HUES6 (cell line): ENCODE data around the gene SLC29A3.

Source experiments
- H3K27ac ChIP-seq: 2 replicates; pipeline ENCODE4 v1.7.0; 2013; ENCODE audit warnings: low read depth, mild to moderate bottlenecking, low read length, inconsistent platforms
- H3K27me3 ChIP-seq: 2 replicates; pipeline ENCODE4 v1.6.1; 2013; ENCODE audit warnings: low read length; ENCODE audit not compliant: control insufficient read depth, insufficient read depth
- H3K36me3 ChIP-seq: 2 replicates; pipeline ENCODE4 v1.6.1; 2013; ENCODE audit warnings: low read length; ENCODE audit not compliant: control insufficient read depth, insufficient read depth
- H3K4me1 ChIP-seq: 2 replicates; pipeline ENCODE4 v1.6.1; 2013; ENCODE audit warnings: low read length; ENCODE audit not compliant: control insufficient read depth, insufficient read depth
- H3K4me3 ChIP-seq: 2 replicates; pipeline ENCODE4 v1.5.1; 2013; ENCODE audit warnings: low read depth, low read length
- H3K9ac ChIP-seq: one replicate; pipeline ENCODE4 v1.6.1; 2013; ENCODE audit warnings: mild to moderate bottlenecking, low read length
- H3K9me3 ChIP-seq: 2 replicates; pipeline ENCODE4 v1.6.1; 2013; ENCODE audit warnings: low read depth, low read length; ENCODE audit not compliant: control insufficient read depth, insufficient read depth

SLC29A3 gene

DNA sequence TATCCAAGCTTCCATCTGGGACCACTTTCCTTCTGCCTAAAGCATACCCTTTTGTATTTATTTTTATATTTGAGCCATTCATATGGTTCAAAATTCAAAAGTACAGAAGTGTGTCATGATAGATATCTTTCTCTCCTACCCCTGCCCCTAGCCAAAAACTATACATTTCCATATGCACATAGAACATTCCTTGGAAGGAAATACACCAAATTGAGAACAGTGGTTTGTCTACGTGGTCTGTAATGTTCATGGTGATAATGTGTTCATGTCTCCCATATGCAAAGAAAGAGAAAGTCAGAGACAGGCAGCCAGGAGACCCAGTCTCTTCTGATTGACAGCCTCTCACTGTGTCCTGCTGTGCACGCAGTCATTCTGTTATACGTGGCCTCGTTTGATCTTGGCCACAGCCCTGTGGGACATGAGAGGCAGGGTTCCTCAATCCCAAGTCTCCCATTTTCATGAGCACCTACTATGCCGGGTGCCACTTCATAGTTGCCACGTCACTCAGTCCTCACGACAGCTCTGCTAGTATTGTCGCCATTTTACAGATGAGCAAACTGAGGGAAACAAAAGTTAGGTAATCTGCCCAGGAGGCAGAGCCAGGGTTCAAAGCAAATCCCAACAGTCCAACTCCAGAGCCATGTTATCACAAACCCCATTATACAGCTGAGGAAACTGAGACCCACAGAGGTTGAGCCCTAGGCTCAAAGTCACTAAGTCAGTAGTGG is 69.7 kb downstream of the SLC29A3 start:
- Histone ChIP-seq H3K27ac (no peak overlapping the region), H3K9me3 (no peaks in the 10 kb centered on the region), H3K4me3 (no peak overlapping the region), H3K9ac (no peak overlapping the region), H3K4me1 (peaks cover 9% of the 10 kb centered on the region; the same call in 1 of the 2 replicates), H3K36me3 (no peaks in the 10 kb centered on the region), H3K27me3 (peaks cover 28% of the 10 kb centered on the region)

DNA sequence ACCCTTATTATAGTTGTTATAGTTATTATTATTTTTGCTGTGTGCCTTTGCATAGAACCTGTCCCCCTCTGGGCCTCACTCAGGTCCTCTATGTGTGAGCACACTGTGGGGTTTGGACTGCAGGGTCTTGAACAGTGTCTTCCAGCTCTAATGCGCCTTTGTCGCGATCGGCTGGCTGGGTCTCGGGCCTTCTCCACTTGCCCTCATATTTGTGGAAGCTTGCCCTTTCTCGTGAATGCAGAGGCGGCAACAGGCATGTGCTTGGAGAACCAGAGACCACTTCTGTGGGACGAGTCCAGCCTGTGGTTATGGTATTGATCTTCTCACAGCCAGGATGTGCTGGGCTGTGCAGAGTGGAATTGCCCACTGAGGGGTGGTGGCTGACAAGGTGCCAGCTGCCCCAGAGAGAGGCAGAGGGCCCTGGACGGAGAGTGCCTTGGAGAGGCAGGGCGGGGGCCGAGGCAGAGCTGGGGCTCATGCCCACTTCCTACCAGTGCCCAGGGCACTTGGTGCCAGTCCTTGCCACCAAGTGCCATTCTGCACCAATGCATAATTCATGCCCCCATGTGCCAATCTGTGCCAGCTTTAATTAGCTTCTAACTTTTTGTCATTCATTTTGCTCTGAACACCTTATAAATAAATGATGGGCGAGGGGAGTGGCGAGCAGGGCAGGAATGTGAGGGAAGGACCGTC is 70.9 kb downstream of the SLC29A3 start:
- Histone ChIP-seq H3K9ac (no peak overlapping the region), H3K27me3 (peaks cover 35% of the 10 kb centered on the region), H3K4me3 (no peak overlapping the region), H3K36me3 (no peaks in the 10 kb centered on the region), H3K27ac (no peak overlapping the region), H3K4me1 (peaks cover 9% of the 10 kb centered on the region; the same call in 1 of the 2 replicates), H3K9me3 (no peaks in the 10 kb centered on the region)

DNA sequence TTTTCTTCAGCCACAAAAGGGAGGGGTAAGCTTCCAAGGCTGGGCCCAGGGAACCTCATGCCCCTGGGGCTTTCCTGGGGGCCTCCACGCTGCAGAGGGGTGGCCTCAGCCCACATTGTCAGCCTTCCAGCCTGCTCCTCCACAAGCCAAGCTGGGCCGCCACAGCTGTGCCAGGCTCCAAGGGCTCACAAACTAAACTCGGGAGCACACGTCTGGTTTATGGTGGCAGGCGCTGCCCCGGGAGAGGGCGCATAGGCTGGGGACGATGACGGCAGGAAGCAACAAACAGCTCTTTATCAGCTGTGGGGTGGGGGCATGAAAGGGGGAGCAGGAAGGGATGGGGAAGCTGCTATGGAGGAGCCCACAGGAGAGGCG is 71.4 kb downstream of the SLC29A3 start:
- Histone ChIP-seq H3K27me3 (peaks cover 41% of the 10 kb centered on the region), H3K4me3 (no peak overlapping the region), H3K4me1 (peaks cover 9% of the 10 kb centered on the region; the same call in 1 of the 2 replicates), H3K36me3 (no peaks in the 10 kb centered on the region), H3K9ac (no peak overlapping the region), H3K9me3 (no peaks in the 10 kb centered on the region), H3K27ac (no peak overlapping the region)

DNA sequence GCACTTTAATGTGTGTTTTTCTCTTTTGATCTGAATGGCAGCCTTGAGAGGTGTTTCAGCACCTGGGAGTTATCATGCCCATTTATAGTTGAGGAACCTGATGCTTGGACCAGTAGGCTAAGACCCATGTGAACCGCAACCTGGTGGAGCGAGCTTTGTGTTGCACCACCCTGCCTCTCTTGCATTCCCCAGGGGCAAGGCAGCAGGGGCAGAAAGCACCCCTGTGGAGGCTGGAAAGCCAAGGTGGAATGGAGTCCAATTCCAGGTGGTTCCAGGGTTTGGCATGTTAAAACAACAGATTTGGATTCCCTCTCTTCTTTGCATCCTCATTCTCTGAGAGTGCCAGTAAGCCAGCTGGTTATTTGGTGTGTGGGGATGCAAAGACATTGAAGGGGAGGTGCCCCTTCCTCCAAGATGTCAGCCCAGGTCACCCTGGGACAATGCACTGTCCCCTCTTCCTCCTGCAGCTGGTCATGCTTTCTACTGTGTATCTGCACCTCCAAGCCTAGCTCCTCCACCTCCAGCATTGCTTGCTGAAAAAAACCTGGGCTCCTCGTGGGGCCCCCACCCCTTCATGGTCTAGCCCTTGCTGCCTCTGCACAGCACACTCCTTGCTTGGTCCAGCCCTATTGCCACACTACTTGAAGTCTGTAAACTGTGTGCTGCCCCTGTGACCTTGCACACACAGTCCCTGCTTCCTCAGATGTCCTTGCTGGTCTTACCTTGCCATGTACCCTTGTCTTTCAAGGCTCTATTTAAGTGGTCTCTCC is 72.0 kb downstream of the SLC29A3 start:
- Histone ChIP-seq H3K27ac (no peak overlapping the region), H3K27me3 (peaks cover 47% of the 10 kb centered on the region), H3K36me3 (no peaks in the 10 kb centered on the region), H3K4me3 (no peak overlapping the region), H3K9ac (no peak overlapping the region), H3K9me3 (no peaks in the 10 kb centered on the region), H3K4me1 (peaks cover 13% of the 10 kb centered on the region; the same call in 1 of the 2 replicates)

DNA sequence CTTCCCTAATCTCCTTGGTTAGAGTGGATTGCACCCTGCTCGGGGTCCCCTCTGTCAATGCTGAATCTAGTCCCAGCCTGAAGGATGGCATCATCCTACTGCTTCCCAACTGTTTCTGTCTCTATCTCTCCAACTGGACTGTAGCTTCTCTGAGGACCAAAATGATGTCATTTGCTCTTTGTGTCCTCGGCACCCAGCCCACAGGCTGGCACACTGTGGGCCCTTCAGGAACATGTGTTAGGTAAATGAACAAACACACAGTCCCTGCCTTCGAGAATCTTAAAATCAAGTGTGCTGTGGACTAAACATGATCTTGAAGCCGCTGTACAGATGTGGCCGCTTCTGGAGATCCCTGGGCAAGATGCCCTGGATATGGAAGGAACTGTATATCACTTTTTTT is 72.6 kb downstream of the SLC29A3 start:
- H3K27me3 ChIP-seq = peaks cover 47% of the 10 kb centered on the region
- no peak overlapping the region for H3K9ac ChIP-seq
- peaks cover 13% of the 10 kb centered on the region; the same call in 1 of the 2 replicates for H3K4me1 ChIP-seq

DNA sequence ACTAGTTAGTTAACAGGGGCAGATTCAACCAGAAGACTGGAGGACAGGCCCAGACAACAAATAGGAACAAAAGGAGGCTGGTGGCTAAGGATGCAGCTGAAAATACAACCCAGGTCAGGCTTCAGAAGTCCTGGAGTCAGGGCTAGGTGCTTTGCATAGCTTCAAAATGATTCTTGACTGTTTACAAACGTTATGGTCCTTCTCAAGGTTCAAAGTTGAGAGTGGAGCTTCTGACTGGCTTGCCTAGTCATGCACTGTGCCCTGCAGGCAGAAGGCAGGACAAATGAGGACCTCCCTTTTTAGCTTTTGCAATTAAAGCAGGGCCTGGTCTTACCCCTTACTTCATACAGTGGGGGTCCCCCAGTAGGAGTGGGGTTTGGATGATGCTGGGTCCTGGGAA is 73.2 kb downstream of the SLC29A3 start:
- Histone ChIP-seq H3K4me1 (peaks cover 13% of the 10 kb centered on the region; the same call in 1 of the 2 replicates), H3K4me3 (no peak overlapping the region)

More for the DNA sequence above, 72.6 kb downstream of the SLC29A3 start:
- Histone ChIP-seq H3K27ac (no peak overlapping the region), H3K9me3 (no peaks in the 10 kb centered on the region), H3K4me3 (no peak overlapping the region), H3K36me3 (no peaks in the 10 kb centered on the region)

DNA sequence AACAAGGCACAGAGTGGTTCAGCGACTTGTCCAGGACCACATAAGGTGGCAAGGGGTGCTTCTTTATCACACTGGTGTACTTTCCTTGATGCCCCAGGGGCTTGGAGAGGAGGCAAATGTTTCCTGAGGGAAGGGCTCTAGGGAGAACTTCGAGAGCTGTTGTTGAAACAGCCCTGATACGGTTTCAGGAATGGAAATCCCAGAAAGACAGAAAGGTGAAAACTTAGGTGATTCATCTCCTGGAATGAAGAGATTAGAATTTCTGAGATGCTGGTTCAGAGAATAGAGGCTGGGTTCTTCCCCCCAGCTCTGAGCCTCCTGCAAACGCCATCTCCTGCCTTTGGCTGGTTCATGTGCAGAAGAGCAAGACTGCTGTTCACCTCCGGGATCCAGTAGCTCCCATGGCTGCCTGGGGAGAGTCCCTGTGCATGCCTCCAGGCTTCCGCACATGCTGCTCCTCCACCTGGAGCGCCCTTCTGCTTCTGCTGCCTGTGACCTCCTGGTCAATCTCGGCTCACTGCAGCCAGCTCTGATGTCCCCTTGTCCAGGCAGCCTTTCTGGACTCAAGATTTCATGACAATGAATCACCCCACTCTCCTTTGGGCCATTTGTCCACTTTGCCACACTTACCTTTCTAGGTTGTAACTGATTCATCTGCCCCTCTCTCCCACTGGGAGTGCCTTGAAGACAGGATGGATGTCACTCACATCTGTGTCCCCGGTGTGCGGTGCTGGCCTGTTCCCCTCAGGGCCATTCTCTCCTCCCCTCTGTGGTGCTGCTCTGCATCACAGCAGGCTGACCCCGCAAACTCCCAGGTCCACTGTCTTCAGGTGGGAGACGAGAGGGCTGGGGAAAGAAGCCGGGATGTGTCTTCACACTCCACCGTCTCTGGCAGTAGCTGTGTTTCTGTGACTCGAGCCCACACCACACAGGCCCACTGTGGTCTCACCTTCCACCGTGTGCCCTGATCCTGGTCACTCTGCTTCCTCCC is 74.0 kb downstream of the SLC29A3 start:
- Histone ChIP-seq H3K36me3 (no peaks in the 10 kb centered on the region), H3K27me3 (peaks cover 61% of the 10 kb centered on the region), H3K4me1 (peaks cover 17% of the 10 kb centered on the region), H3K27ac (no peak overlapping the region), H3K9me3 (no peaks in the 10 kb centered on the region), H3K4me3 (no peak overlapping the region), H3K9ac (no peak overlapping the region)

More for the DNA sequence above, 73.2 kb downstream of the SLC29A3 start:
- Histone ChIP-seq H3K9me3 (no peaks in the 10 kb centered on the region), H3K27ac (no peak overlapping the region), H3K36me3 (no peaks in the 10 kb centered on the region), H3K27me3 (peaks cover 53% of the 10 kb centered on the region), H3K9ac (no peak overlapping the region)

DNA sequence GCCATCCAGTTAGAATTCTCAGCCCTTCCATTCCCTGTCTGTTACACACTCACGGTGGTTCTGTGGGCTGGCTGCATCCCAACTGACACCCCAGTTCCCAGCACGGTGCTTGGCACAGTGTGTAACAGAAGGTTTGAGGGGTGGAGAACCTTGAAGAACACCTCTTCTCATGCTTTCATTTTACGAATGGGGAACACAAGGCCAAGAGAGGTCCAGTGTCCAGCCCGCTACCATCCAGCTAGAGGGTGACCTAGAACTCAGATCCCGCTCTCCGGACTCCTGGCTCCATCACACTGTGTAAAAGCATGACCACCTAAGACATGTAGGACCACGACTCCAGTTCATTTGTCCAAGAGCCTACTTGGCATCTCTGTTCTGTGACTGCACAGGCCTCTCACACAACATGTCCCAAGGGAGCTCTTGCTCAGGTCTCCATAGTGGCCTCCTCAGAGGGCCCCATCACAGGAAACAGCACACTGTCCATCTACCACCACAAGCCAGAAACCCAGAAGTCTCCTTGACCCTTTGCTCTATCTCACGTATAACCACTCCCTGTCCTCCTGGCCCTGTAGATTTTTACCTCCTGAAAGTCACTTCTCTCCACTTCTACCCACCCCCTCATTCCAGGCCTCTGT is 74.9 kb downstream of the SLC29A3 start:
- peaks cover 24% of the 10 kb centered on the region for H3K4me1 ChIP-seq

DNA sequence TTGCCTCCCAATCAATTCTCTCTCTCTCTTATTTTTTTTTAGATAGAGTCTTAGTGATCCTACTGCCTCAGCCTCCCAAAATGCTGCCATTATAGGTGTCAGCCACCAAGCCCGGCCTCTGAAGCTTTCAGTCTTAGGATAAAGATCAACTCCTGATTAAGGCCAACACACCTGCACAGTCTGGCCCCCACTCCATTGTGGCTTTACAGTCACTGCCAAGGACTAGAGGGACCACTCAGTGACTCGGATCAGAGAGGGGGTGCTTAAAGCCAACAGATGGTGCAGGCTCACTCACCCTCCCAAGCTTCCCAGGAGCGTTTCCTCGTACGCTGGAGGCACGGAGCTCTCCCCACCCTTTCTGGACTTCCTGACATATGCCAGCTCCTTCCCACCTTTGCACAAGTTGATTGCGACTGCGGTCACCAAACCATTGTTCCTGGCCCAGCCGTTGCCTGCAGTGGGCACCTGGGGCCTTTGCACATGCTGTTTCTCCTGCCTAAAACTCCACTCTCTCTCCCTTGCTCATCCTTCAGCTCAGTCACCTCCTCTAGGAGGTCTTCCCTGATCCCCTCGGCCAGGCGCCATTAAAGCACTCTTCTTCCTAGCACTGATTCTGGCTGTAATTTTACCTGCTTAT is 76.0 kb downstream of the SLC29A3 start:
- H3K4me1 ChIP-seq = peaks cover 32% of the 10 kb centered on the region
- H3K27me3 ChIP-seq = peaks cover 81% of the 10 kb centered on the region
- no peaks in the 10 kb centered on the region for H3K36me3 ChIP-seq
- no peaks in the 10 kb centered on the region for H3K9me3 ChIP-seq
- H3K27ac ChIP-seq = no peak overlapping the region
- H3K4me3 ChIP-seq = no peak overlapping the region
- H3K9ac ChIP-seq = no peak overlapping the region

More for the DNA sequence above, 74.9 kb downstream of the SLC29A3 start:
- no peaks in the 10 kb centered on the region for H3K36me3 ChIP-seq
- no peaks in the 10 kb centered on the region for H3K9me3 ChIP-seq
- H3K27ac ChIP-seq = no peak overlapping the region
- H3K9ac ChIP-seq = no peak overlapping the region
- no peak overlapping the region for H3K4me3 ChIP-seq
- peaks cover 70% of the 10 kb centered on the region for H3K27me3 ChIP-seq
